Stimulated activated CD4-positive, alpha-beta T cell treated with anti-CD3 and anti-CD28 coated beads, Interleukin-1b, Interleukin-23, amount 100 ng/mL, for 4 hours (primary cell): ENCODE data around the gene MEF2B.
"Not testable (repeated sequence)": the region's sequence is repeated elsewhere in the genome, so short reads cannot be mapped to it uniquely, and the experiment has no call there.

Experiments
- DNase-seq, 2 donors: peaks; one replicate each; pipeline ENCODE4 v3.0.0-alpha.2; 2020; ENCODE audit warnings: low read depth in 2 of 2

Gene MEF2B

DNA sequence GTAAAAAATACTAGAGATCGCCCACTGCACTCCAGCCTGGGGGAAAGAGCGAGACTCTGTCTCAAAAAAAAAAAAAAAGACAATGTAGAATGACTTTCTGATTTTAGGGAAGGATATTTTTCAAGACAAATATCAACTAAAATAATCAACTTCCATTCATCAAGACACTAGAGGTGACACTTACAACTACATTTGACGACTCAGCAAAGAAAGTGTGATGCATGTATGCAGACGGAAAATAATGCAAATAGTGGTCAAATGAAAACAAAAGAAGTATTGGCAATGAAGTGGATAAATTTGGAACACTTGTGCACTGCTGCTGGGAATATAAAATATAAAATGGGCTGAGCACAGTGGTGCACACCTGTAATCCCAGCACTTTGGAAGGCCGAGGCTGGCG lies 44.0 kb downstream of the MEF2B start:
- DNase-seq: no peak

- no peak for DNase-seq
Observed at GRCh38 chr19:19123386-19123785, 46.7 kb downstream of the MEF2B start.

- no peak for DNase-seq
Observed at GRCh38 chr19:19122902-19123301, 47.2 kb downstream of the MEF2B start.

DNA sequence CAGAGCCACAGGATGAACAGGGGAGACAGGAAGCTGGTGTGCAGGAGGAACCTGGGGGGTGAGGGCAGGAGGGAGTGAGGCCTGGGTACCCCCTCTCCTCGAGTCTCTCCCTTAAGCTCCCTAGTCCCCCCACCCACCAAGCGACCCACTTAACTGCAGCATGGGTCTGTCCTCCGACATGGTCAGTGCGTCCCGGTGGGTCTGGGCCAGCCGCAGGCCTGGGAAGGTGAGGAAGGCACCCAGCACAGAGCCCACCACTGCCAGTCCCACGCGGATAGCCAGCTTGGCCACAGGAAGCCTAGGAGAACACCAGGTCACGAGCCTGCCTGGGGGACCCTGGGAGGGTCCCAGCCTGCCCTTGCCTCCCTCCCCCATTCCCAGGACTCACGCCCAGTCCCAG lies 48.7 kb downstream of the MEF2B start:
- DNase-seq: no peak

DNA sequence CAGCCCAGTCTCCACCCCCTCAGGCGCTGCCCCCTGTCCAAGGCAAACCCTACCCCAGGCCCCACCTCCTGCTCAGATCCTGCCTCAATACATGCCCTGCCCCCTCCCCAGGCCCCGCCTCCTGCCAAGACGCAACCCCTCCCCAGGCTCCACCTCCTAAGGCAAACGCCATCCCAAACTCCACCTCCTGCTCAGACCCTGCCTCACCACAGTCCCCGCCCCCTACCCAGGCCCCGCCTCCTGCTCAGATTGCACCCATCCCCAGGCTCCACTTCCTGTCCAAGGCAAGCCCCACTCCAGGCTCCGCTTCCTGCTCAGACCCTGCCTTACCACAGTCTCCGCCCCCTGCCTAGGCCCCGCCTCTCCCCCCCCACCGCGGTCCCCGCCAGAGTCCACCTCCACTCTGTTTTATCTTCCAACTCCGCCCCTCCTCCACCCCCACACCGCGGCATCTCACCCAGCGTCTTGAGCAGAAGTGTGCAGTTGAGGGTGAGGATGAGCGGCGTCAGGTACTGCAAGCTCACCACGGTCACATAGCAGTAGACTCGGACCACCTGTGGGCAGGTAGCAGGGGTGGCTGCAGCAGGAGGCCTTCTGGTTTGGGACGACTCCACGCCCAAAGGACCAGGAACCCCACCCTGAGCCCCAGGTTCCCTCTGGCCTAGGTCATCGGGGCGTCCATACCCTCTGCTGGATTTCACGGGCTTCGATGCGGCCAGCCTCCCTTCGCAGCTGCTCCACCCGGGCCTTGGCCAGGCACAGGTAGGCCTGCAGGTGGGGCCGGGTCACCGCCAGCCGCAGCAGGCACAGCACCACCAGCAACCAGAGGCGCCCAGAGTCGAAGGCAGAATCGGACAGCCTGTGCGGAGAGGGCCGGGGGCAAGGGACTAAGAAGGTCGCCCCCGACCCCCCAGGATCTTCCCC lies 49.5 kb downstream of the MEF2B start:
- DNase-seq: no peak

DNA sequence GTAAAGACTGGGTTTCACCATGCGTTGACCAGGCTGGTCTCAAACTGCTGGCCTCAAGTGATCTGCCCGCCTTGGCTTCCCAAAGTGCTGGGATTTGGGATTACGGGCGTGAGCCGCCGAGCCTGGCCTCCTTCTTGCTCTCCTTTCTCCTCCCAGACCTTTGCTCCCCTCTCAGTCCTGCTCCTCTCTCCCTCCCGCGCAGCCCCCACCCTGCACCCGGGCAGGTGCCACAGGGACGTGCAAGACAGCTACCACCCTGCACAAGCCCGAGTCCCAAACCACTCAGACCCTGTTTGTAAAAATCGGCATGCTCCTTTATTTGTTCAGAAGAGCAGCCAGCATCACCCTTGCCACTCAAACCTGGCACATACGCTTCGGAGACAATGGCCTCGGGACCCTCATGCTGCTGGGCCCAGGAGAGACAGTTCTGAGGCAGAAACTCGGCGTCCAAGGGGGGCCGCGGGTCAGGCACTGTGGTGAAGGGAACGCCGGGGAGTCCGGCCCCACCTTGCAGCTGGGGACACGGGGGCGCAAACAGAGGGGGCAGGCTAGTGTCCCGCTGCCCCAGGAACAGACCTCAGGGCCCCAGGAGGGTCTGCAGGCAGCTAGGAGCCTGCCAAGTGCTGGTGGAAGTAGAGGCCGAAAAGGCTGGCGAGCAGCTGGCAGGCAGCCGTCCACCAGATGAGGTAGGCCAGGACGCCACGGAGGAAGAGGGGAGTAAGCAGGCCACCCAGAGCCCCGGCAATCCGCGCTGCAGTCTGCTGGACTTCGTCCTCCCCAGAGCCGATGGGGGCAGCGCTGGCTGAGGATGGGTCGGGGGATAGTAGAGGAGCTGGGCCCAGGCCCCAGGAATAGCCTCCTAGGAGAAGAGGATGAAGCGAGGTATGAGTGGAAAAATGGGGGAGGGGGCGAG lies 50.5 kb downstream of the MEF2B start:
- no peak for DNase-seq

DNA sequence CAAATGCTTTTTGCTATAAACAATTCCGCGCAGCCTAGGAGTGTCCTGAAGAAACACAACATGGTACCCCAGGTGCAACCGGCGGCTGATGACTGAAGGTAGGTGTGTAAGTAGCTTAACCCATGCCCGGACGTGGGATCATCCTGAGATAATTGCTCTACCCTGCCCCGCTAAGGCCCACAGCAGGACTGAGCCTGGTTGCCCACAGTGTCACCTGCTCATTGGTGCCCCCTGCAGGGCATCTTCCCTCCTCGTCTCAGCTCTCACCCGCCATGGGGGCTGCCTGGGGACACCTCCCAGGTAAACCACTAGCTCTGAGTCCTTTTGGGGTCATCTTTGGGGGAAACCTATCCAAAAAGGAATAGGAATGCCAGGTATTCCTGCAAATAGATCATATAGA lies 54.1 kb downstream of the MEF2B start:
- DNase-seq: peak; percentile 30 to 44

DNA sequence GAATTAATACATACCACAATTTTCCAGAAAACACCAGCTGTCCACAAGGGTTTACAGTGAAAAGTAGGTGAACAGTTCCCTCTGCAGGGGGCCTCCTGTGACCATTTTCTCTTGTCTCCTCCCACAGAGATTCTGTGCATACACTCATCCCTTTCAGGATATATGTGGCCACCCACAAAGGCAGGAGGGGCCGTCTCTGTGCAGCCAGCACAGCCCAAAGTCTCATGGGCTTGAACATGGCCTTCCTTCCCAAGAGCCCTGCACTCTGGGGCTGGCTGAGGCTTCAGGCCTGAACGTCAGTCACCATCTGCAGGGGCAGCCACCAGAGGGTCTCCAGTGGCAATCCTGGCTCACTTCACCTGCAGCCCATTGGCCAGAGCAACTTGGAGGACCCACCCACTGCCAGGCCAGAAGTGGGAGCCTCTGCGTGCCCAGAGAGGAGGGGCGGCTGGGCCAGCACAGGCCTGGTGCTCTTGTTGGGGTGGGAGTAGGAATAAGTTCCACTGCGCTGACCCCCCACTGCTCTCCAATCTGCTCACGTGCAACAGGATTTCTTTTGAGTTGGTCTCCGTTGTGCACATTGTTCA lies 56.9 kb downstream of the MEF2B start:
- no peak for DNase-seq

DNA sequence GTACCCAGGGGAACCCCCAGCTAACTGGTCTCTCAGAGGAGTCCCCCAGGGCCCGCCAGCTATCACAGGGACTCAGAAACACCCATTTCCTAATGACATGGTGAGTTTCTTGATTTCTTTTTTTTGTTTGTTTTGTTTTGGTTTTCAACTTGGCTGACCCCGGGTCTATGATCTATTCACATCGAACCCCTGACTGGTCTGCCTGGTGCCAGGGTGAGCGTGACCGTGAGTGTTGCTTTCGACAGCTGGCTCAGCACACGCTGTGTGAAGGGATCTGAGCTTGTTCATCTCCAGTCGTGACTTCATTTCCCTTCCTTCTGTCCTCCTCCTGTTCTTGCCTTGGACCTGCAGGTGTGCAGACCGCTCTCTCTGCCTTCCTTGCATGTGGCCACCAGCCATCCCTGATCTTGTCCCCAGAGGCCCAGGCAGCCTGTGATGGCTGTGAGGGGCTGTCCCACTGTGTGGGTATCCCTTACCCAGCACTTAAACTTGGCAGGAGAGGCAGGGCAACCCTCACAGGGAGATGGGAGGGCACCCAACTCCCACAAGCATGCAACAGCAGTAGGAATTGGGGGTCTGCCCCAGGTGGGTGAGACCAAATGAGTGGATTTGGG lies 58.0 kb downstream of the MEF2B start:
- DNase-seq: no peak

GRCh38 chr19:19111136-19111835 lies 58.8 kb downstream of the MEF2B start:
- no peak for DNase-seq

- DNase-seq: no peak
Observed at GRCh38 chr19:19110410-19111135, 59.5 kb downstream of the MEF2B start.

- no peak for DNase-seq
Observed at GRCh38 chr19:19109601-19110000, 60.5 kb downstream of the MEF2B start.

DNA sequence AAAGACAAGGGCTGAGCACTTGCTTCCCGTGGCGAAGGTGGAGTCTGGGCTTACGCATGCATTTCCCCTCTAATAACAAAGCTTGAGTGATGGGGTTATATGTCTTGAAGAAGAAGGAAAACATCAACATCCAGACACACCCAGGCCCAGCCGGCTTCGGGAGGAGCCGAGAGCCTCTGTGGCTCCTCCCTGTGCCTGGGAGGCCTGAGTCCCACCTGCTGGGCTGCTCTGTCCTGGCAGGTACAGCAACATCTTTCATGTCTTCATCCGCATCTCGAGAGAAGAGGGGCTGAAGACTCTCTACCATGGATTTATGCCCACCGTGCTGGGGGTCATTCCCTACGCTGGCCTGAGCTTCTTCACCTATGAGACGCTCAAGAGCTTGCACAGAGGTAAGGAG lies 62.4 kb downstream of the MEF2B start:
- no peak for DNase-seq

DNA sequence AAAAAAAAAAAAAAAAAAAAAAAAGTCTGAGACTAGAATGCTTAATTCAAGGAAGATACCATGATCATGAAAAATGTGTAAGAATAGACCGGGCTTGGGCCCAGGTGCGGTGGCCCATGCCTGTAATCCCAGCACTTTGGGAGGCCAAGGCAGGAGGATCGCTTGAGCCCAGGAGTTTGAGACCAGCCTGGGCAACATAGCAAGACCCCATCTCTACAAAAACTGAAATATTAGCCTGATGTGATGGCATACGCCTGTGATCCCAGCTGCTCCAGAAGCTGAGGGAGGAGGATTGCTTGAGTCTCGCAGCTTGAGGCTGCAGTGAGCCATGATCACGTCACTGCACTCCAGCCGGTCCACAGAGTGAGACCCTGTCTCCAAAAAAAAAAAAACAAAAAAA lies 63.1 kb downstream of the MEF2B start:
- DNase-seq: not testable (repeated sequence)

DNA sequence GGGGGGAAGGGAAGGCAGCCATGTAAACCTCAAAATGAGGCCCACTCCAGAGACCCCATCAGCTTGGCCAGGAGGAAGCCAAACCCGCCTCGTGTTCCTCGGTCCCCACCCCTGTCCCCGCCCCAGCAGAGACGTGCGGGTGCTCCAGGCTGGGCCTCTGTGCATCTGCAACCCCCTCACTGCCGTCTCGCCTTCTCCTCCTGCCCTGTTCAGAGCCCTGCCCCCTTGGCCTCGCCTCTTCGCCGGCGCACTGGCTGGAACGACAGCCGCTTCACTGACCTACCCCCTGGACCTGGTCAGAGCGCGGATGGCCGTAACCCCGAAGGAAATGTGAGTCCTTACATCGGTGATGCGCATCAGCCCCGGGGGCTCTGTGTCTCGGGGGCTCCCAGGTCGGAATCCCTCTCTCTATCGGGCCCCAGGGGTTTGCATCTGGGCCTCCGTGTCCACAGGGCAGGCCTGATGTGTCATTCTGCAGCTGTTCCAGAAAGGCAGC lies 64.0 kb downstream of the MEF2B start:
- no peak for DNase-seq

- no peak for DNase-seq
Observed at GRCh38 chr19:19105365-19106055, 64.6 kb downstream of the MEF2B start.

GRCh38 chr19:19103167-19103566 lies 66.9 kb downstream of the MEF2B start:
- no peak for DNase-seq

DNA sequence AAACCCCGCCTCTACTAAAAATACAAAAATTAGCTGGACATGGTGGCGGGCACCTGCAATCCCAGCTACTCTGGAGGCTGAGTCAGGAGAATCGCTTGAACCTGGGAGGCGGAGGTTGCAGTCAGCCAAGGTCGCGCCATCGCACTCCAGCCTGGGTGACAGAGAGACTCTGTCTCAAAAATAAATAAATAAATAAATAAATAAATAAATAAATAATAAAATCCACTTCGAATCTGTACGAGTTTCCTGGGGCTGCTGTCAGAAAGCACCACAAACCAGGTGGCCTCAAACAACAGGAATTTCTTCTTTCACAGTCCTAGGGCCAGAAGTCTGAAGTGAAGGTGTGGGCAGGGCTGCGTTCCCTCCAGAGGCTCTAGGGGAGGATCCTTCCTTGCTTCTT lies 67.5 kb downstream of the MEF2B start:
- DNase-seq: not testable (repeated sequence)

GRCh38 chr19:19101540-19101939 lies 68.5 kb downstream of the MEF2B start:
- no peak for DNase-seq
